Measurements from ENCODE around the gene L1CAM. TPM values are rescaled to one million over a fixed set of nuclear protein-coding genes. Genes with fewer than 3 reads are reported as not detected.

Gene L1CAM
- total and polyA plus RNA-seq, 9 of the 15 experiments (the other 6 are each of a cell fraction or from before 2014, with no cell fraction given) = 0.09 to 0.86 (median 0.26) TPM; not detected in 3

DNA sequence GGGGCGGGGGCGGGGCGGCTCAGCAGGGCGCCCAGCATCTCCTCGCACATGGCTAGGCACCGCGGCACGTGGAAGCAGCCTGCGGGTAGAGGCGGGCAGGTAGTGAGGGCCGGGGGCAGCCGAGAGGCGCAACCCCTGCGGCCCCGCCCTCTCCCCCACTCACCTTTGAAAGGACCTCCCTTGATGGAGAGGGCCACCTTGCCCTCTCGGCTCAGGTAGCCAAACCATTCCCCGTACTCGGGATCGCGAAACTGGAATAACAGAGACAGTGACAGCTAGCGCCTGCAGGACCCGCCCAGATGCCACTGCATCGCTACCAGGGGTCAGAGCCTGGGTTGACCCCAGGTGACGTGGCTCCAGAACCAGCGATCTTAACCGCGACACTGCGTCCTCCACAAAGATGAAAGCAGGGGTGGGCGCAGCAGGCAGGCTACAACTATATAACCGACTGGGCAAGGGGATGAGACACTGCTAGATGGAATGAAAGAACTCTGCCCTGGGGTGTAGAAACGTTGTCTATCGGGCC is 49.4 kb upstream of the L1CAM start (continued):
- TF ChIP-seq MGA (IDR thresholded peaks at IDR 0.05) (0 out of 2 replicates have a peak, but pooled peaks have one; percentile 23), HDAC1 (IDR thresholded peaks at IDR 0.05) (0 out of 4 replicates have a peak, but pooled peaks of 1 of the 2 experiments have one; percentile 36), STAG1 (CRISPR knock-in tag; IDR thresholded peaks at IDR 0.05; ENCODE audit: borderline replicate concordance) (no peak), ETV5 (CRISPR knock-in tag; IDR thresholded peaks at IDR 0.05; ENCODE audit: low read depth) (0 out of 2 replicates have a peak, but pooled peaks have one; percentile 11), EP400 (IDR thresholded peaks at IDR 0.05) (peak; percentile 70), BHLHE40 (IDR thresholded peaks at IDR 0.05; ENCODE audit: low read length) (no peak), MNT (conservative IDR thresholded peaks at IDR 0.05) (peak; percentile 55 to 77; a peak in 3 of 4 replicates), NR2C1 (IDR thresholded peaks at IDR 0.05) (peak; percentile 44), NR2C1 (tag; IDR thresholded peaks at IDR 0.05) (0 out of 2 replicates have a peak, but pooled peaks have one; percentile 17), CREM (IDR thresholded peaks at IDR 0.05; ENCODE audit: low read depth) (0 out of 2 replicates have a peak, but pooled peaks have one; percentile 21)
- TF ChIP-seq, protein P1, sequence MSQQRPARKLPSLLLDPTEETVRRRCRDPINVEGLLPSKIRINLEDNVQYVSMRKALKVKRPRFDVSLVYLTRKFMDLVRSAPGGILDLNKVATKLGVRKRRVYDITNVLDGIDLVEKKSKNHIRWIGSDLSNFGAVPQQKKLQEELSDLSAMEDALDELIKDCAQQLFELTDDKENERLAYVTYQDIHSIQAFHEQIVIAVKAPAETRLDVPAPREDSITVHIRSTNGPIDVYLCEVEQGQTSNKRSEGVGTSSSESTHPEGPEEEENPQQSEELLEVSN (IDR thresholded peaks at IDR 0.05; ENCODE audit: borderline replicate concordance in 1 of 2, extremely low read depth in 1 of 2, insufficient read depth in 1 of 2, insufficient read length in 1 of 2, low read depth in 1 of 2, low read length in 1 of 2, poor library complexity in 1 of 2, severe bottlenecking in 1 of 2) = peak; percentile 25 to 52
- TF ChIP-seq, protein P2, sequence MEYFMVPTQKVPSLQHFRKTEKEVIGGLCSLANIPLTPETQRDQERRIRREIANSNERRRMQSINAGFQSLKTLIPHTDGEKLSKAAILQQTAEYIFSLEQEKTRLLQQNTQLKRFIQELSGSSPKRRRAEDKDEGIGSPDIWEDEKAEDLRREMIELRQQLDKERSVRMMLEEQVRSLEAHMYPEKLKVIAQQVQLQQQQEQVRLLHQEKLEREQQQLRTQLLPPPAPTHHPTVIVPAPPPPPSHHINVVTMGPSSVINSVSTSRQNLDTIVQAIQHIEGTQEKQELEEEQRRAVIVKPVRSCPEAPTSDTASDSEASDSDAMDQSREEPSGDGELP (CRISPR knock-in tag; IDR thresholded peaks at IDR 0.05; ENCODE audit: borderline replicate concordance) = 0 out of 2 replicates have a peak, but pooled peaks have one; percentile 26

Data from K562 (cell line).